Activated gamma-delta T cell (primary cell): Measurements from ENCODE around the gene FANCE.
"Not testable (repeated sequence)": the region's sequence is repeated elsewhere in the genome, so short reads cannot be mapped to it uniquely, and the experiment has no call there.

Experiments
- DNase-seq: peaks from one replicate; lab custom pipeline; 2025; lab: John Stamatoyannopoulos, UW

The FANCE gene

DNA sequence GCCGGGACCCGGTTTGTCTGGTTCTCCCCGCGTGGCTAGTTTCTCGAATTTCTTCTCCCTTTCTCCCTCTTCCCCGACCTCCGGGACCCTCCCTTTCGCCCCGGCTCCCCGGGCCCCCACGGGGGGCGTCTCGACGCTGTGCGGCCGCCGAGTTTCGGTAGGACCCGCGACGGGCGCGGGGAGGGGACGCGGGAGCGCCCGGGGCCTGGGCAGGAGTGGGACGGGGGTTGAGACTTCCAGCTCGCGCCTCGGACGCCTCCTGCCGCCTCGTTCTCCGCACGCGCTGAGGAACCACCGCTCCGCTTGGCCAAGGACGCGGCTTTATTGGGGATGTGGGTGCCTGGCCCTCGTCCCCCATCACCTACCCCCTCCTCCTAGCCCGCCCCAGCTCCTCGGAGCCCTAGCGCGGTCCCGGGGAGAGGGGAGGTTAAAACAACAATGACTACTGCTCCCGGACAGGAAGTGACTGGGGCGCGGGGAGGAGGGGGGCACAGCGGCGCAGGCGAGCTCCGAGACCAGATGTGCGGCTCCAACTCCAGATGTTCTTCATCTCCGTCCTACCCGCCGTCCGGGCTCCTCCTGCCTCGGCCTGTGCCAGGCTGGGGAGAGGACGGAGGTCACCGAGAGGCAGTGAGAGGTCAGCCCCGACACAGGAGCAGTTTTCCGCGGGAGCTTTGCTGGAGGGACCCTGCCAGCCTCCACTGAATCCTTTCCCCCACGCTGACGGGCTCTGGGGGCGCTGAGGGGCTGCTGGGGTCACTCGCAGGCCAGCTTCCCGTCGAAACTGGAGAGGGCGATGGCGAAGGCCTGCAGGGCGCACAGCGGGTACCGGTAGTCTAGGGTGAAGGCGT, 45.7 kb downstream of the FANCE start:
- DNase-seq: no peak

DNA sequence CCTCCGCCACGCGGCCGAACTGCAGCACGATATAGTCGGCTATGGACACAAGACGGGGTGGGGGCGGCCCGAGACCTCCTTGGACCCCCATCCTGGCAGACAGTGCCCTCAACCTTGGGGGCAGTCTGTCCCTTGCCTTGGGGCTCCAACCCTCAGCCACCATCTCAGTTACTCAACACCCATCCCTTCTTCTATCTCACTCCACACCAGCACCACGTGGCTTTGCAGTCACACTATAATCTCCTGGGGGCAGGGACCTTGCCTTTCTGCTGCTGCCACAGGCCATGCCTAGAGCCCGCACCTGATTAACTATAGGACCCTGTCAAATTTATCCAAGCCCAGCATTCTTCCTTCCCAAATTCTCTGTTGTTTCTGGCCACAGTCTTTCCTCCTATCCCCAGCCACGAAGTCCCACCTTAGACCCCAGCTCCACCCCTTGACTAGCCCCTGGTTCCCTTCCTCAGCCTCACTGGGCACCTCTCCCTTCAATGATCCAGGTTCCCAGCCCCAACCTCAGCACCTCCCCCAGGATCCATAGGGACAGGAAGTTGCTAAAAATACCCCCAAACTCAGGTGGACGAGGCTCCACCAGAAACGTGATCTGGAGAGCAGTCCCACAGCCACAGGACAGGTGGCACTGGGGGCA, 46.4 kb downstream of the FANCE start:
- DNase-seq: no peak

DNA sequence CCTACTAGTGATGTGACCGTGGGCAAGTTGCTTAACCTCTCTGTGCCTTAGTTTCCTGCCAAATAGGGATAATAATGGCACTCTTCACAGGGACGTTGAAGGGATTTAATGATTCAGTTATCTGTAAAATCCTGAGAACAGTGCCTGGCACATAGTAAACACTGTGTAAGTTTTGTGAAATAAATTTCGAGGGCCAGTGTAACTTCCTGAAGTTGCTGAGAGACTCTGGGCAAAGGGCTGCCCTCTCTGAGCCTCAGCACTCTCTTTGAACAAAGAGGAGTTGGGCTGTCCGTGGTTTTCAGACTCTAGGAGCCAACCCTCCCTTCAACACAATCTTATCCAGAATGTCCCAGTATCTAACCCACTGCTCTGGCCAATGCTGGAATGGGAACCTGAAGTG, 47.2 kb downstream of the FANCE start:
- DNase-seq: no peak

DNA sequence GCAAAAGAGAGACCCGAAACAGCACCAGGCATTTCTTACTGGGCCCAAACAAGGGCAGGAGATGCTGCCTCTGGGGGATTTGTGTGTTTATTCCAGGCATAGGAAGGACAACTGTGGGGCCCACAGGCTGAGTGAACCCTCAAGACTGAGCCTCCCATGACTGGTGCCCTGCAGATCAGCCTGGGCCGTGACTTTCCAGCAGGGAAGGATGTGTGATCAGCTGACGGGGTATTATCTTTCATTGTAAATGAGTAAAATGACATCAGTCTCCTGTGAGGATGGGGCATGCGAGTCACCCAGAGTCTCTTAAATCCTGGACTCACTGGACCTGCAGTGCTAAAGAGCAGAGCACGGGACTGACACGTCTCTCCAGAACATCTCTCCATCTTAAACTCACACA, 48.6 kb downstream of the FANCE start:
- no peak for DNase-seq

- no peak for DNase-seq
These were observed 49.6 kb downstream of the FANCE start for GRCh38 chr6:35501784-35502183.

DNA sequence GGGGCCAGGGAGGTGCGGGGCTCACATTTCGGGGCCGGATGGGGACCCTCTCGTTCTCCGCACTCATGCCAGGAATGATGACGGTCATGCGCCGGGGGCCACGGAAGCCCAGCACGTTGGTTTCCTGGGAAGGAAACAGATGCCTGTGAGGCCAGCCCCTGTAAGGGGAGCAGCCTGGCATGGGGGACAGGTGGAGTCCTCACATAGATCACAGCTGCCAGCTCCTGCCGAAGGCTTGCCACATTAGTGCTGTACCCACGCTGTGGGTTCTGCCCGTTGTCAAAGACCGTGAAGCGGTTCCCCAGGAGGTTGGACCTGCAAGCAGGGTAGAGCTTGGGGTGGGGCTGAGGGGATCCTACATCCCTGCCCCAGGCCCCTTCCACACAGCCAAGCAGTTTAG, 51.4 kb downstream of the FANCE start:
- DNase-seq: no peak

DNA sequence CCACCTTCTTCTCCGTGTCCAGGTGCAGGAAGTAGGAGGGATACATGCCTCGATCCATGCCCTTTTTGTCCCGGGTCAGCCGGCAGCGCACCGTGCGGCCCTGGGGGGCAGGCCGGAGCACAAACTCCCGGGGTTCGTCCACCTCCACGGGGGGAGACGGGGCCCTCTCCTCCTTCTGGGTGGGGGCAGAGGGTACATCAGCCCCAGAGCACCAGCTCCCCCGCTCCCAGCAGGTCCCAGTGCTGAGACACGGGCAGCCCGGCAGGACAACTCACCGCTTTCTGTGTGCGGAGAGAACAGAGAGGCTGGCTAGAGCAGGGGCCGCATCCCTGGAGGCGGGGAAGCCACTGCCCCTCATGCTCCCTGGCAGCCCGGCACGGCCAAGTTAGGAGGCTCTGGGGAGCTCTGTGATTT, 53.9 kb downstream of the FANCE start:
- no peak for DNase-seq

DNA sequence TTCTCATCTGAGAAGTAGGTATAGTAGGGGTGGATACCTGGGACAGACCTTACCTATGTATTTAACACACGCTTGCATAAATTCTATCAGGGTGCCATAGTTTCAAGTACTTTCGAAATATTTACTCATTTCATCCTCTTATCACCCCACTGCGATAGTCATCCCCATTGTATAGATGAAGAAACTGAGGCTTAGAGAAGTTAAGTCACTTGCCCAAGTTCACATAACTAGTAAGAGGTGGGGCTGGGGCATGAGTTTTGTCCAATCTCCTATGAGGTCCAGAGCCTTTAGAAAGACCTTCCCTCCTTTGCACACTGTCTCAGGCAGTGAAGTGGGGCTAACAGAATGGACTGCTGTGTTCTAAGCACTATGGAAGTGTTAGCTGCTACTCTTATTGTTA, 54.4 kb downstream of the FANCE start:
- DNase-seq: no peak

DNA sequence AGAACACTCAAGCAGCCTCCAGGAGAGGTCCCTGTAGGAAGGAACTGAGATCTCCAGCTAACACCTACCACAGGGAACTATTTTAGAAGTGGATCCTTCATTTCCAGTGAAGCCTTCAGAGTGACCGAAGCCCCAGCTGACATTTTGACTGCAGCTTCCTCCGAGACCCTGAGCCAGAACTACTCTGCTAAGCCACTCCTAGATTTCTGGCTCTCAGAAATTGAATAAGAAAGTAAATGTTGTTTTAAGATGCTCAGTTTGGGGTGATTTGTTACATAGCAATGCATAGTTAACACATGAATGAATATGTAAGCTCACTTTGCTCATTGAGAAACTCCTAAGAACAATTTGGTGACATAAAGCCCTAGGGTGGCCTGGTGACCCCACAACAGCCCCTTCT, 55.1 kb downstream of the FANCE start:
- DNase-seq: no peak

GRCh38 chr6:35508027-35508426, 55.9 kb downstream of the FANCE start:
- DNase-seq: no peak

DNA sequence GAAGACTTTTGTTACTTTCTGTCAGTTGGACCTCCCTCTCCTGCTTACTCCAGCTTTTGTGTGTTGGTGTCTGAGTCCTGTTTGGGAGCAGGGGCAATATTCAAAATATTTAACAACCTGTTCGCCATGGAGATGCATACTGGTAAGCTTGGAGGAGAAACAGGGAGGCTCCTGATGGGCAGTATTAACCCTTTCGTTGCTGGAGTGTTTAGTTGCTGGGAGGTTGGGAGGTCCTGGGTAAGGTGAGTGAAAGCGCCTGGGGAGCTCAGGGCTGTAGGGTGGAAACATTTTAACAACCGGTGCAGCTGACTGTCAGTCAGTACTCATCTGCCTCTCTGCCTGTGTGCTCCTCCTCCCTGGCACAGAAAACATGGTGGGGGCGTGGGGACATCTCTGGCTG, 56.4 kb downstream of the FANCE start:
- DNase-seq: no peak

DNA sequence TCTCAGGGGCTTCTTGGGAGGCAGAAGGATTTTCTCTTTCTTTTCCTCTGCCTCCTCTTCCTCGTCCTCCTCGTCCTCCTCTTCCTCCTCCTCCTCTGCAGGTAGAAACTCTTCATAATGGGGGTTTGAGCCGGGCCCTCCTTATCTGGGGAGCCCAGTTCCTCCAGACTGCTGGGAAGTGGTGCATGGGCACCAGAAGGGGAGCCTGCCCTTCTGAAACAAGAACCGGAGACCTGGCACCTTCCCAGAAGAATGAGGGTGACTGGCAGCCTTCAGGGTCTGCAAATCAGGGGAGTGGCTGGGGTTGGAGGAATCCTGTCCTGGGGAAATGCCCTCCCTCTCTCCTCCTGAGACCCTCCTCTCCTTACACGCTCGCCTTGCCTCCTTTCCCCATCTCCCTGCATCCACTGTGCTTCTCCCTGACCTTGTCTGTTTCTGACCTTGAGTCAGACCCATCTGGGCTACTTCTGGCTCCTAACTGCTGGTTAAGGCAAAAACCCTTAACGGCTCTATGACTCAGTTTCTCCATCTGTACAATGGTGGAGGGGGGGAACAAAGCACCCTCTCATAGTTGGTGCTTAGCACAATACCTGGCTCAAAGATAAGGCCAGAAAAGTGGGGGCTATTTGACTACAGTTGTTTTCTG, 58.9 kb downstream of the FANCE start:
- no peak for DNase-seq

GRCh38 chr6:35511562-35511941, 59.4 kb downstream of the FANCE start:
- no peak for DNase-seq

DNA sequence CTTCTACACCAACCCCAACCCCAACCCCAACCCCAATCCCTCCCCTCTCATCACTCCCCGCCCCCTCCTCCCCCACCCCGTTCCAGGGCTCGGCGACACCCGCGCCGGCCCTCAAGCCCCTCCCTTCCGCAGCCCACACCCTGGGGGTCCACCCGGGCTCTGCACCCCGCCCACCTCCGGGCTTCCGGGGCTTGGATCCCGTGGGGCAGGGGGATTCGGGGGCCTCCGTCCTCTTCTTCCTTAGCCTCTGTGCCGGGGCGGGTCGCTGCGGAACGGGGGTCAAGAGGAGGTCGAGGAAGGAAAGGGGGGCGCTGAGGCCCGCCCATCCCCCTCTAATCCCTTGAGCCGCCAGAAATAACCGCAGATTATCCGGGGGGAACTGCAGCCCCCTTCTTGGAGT, 59.9 kb downstream of the FANCE start:
- no peak for DNase-seq

DNA sequence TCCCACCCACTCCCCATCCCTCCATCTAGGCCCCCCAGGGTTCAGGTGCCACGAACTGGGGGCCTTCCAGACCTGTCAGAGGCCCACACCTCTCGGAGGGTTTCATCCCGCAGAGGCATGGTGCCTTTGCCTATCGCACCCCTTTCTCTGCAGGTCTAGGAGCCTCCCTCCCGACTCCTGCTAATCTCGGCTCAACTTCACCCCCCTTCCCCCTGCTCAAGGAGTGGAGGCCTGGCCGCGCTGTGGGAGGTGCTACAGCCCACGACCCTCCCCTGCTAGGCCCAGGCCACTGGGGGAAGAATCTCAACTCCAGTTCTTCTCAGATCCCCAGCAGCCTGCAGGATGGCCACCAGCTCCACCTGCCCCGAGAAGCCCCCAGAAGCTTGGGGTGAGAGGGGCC, 60.6 kb downstream of the FANCE start, which contains the start of gene TULP1:
TSS of gene TULP1 (minus strand) at position 157 of the 400 bp plus-strand sequence. CDS start at position 119, 38 bp downstream.
- DNase-seq: no peak

DNA sequence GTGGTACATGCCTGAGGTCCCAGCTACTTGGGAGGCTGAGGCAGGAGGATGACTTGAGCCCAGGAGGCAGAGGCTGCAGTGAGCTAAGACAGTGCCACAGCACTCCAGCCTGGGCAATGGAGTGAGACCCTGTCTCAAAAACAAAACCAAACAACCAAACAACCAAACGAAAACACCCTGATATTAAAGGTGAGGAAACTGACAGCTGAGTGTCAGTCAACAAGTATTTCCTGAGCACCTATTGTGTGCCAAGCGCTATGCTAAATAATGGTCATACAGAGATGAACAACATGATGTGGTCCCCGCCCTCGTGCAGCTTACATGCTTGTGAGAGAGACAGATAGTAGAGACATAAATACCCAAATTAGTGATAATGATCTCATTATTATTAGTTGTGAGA, 62.4 kb downstream of the FANCE start:
- no peak for DNase-seq

GRCh38 chr6:35515939-35516338, 63.8 kb downstream of the FANCE start:
- DNase-seq: not testable (repeated sequence)
